Natural killer cell (primary cell): ENCODE data around the gene COL8A2. TPM values are rescaled to one million over a fixed set of nuclear protein-coding genes. Genes with fewer than 3 reads are reported as not detected.

ENCODE experiments used
- ATAC-seq, 3 donors: fragments of 150-1000 bp in 2 of 3; fragments of 200-7000 bp in 1 of 3; cut with Tn5 transposase; 1 replicate in 1 of 3; 2 replicates in 2 of 3; pipeline ENCODE4 v1.10.0; 2021; ENCODE audit warnings: mild to moderate bottlenecking in 2 of 3, moderate library complexity in 2 of 3
- DNase-seq, 2 donors: peaks; one replicate each; pipeline versions ENCODE4 v3.0.0 to v3.0.0-alpha.2; 2013 to 2021; ENCODE audit warnings: mixed read lengths in 1 of 2
- H3K27ac ChIP-seq: one replicate; pipeline ENCODE4 v1.5.1; 2013; ENCODE audit warnings: mild to moderate bottlenecking, low read length
- H3K27me3 ChIP-seq: one replicate; pipeline ENCODE4 v1.6.1; 2013; ENCODE audit warnings: low read length; ENCODE audit not compliant: control insufficient read depth, insufficient read depth
- H3K36me3 ChIP-seq: one replicate; pipeline ENCODE4 v1.6.1; 2013; ENCODE audit warnings: low read length; ENCODE audit not compliant: control insufficient read depth, insufficient read depth
- H3K4me1 ChIP-seq: one replicate; pipeline ENCODE4 v1.6.1; 2013; ENCODE audit warnings: low read length; ENCODE audit not compliant: control insufficient read depth, insufficient read depth
- H3K4me3 ChIP-seq: one replicate; pipeline ENCODE4 v1.5.1; 2013; ENCODE audit warnings: low read length
- H3K9me3 ChIP-seq: one replicate; pipeline ENCODE4 v1.6.1; 2013; ENCODE audit warnings: low read length; ENCODE audit not compliant: control insufficient read depth, insufficient read depth
- H3K27ac Mint-ChIP-seq, 2 donors: one replicate each; pipeline ENCODE4 v1.8.0; 2022; ENCODE audit warnings: mild to moderate bottlenecking in 2 of 2, mixed read lengths in 2 of 2, moderate library complexity in 1 of 2
- H3K27me3 Mint-ChIP-seq, 2 donors: one replicate each; pipeline ENCODE4 v1.8.0; 2022; ENCODE audit warnings: low read depth in 2 of 2, mixed read lengths in 2 of 2
- H3K36me3 Mint-ChIP-seq: one replicate; pipeline ENCODE4 v1.8.0; 2022; ENCODE audit warnings: mixed read lengths
- H3K4me1 Mint-ChIP-seq, 2 donors: one replicate each; pipeline ENCODE4 v1.8.0; 2022; ENCODE audit warnings: mixed read lengths in 2 of 2
- H3K4me3 Mint-ChIP-seq: one replicate; pipeline ENCODE4 v1.8.0; 2022; ENCODE audit warnings: mild to moderate bottlenecking, moderate library complexity, mixed read lengths
- H3K9me3 Mint-ChIP-seq, 2 donors: one replicate each; pipeline ENCODE4 v1.8.0; 2022; ENCODE audit warnings: mixed read lengths in 2 of 2
- WGBS: methylation state at CpG from one replicate; pipeline ENCODE4 v1.1.7; 2013; ENCODE audit warnings: missing lambda C conversion rate; ENCODE audit not compliant: insufficient coverage; 5-methylcytosine and 5-hydroxymethylcytosine counted together
- intact Hi-C: fragments of 100-400 bp; cut with micrococcal nuclease; formaldehyde crosslinking; loops from one replicate; pipeline ENCODE4 v1.14.2; 2022
- total RNA-seq, 4 donors: library from RNA; stranded (reverse); fragments of 120-200 nt in 1 of 4; gene quantifications; one replicate each; pipeline versions ENCODE4 v1.2.3 to v1.2.4, GENCODE V29; 2013 to 2022
- TF ChIP-seq, protein P1 (sequence below): fragments of 200-600 bp; IDR thresholded peaks from one replicate; pipeline ENCODE4 v1.8.0; 2022; ENCODE audit warnings: antibody characterized with exemption

The COL8A2 gene
- total RNA-seq, 3 donors from 2014 or later (not counting 1 experiment from before 2014, with no cell fraction given): 0.09 to 0.20 (median 0.14) TPM

- Histone ChIP-seq H3K9me3 (no peaks in the 10 kb centered on the region), H3K27me3 (no peaks in the 10 kb centered on the region), H3K4me1 (peaks cover 58% of the 10 kb centered on the region), H3K27ac (peak overlapping the region; percentile 92), H3K4me3 (peak overlapping the region; percentile 2), H3K36me3 (no peaks in the 10 kb centered on the region)
- no peak for ATAC-seq
- Mint-ChIP-seq H3K4me1 (peaks cover 56 to 76% of the 10 kb centered on the region in 2 donors), H3K27ac (peak overlapping the region; percentile 99 to 100), H3K4me3 (peak overlapping the region; percentile 100), H3K9me3 (no peaks in the 10 kb centered on the region), H3K27me3 (no peaks in the 10 kb centered on the region), H3K36me3 (no peaks in the 10 kb centered on the region)
- DNase-seq: peak in 1 of 2 donors; percentile 37
- TF ChIP-seq, protein P1, sequence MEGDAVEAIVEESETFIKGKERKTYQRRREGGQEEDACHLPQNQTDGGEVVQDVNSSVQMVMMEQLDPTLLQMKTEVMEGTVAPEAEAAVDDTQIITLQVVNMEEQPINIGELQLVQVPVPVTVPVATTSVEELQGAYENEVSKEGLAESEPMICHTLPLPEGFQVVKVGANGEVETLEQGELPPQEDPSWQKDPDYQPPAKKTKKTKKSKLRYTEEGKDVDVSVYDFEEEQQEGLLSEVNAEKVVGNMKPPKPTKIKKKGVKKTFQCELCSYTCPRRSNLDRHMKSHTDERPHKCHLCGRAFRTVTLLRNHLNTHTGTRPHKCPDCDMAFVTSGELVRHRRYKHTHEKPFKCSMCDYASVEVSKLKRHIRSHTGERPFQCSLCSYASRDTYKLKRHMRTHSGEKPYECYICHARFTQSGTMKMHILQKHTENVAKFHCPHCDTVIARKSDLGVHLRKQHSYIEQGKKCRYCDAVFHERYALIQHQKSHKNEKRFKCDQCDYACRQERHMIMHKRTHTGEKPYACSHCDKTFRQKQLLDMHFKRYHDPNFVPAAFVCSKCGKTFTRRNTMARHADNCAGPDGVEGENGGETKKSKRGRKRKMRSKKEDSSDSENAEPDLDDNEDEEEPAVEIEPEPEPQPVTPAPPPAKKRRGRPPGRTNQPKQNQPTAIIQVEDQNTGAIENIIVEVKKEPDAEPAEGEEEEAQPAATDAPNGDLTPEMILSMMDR: no peak
- 50% methylated on average over 1 of the region's 1 CpG for WGBS
- intact Hi-C loops: loop anchor here (2.0 kb wide), 1 partner anchor 1328 kb away; no protein-coding TSS in a partner anchor
Observed at GRCh38 chr1:36151134-36151844, 26.3 kb upstream of the COL8A2 start.

- peak overlapping the region; percentile 14 for H3K4me3 ChIP-seq
- H3K4me3 Mint-ChIP-seq: peak overlapping the region; percentile 100
- H3K4me1 Mint-ChIP-seq: peaks cover 56 to 76% of the 10 kb centered on the region in 2 donors
Observed at GRCh38 chr1:36150296-36151133, 25.5 kb upstream of the COL8A2 start.

GRCh38 chr1:36149973-36150295 lies 24.9 kb upstream of the COL8A2 start:
- 34% methylated on average over 6 of the region's 6 CpGs for WGBS
- Mint-ChIP-seq H3K4me3 (peak overlapping the region; percentile 100), H3K27me3 (no peaks in the 10 kb centered on the region), H3K4me1 (peaks cover 56 to 71% of the 10 kb centered on the region in 2 donors), H3K36me3 (no peaks in the 10 kb centered on the region), H3K27ac (peak overlapping the region; percentile 99 to 100), H3K9me3 (no peaks in the 10 kb centered on the region)
- TF ChIP-seq, protein P1: no peak
- no peak for ATAC-seq
- Histone ChIP-seq H3K4me3 (no peak overlapping the region), H3K4me1 (peaks cover 51% of the 10 kb centered on the region), H3K36me3 (no peaks in the 10 kb centered on the region), H3K9me3 (no peaks in the 10 kb centered on the region), H3K27ac (peak overlapping the region; percentile 92), H3K27me3 (no peaks in the 10 kb centered on the region)
- no peak for DNase-seq
- intact Hi-C loops: loop anchor here (1.0 to 5.0 kb wide), 9 partner anchors 7 to 1329 kb away; partner anchors contain the start of genes ADPRS, MRPS15, SH3D21 and THRAP3

More at GRCh38 chr1:36150296-36151133, 25.5 kb upstream of the COL8A2 start:
- Histone ChIP-seq H3K36me3 (no peaks in the 10 kb centered on the region), H3K27ac (peak overlapping the region; percentile 92), H3K27me3 (no peaks in the 10 kb centered on the region), H3K9me3 (no peaks in the 10 kb centered on the region), H3K4me1 (peaks cover 57% of the 10 kb centered on the region)
- Mint-ChIP-seq H3K36me3 (no peaks in the 10 kb centered on the region), H3K27me3 (no peaks in the 10 kb centered on the region), H3K9me3 (no peaks in the 10 kb centered on the region), H3K27ac (peak overlapping the region; percentile 99 to 100)
- DNase-seq: peak; percentile 79 to 84
- intact Hi-C loops: loop anchor here (2.0 kb wide), 1 partner anchor 1328 kb away; no protein-coding TSS in a partner anchor
- TF ChIP-seq, protein P1: no peak
- ATAC-seq: peak; percentile 48 to 64 (median 51)
- WGBS: 9% methylated on average over 12 of the region's 12 CpGs
